Right lung (tissue), 10 donors: ENCODE measurements around the gene AAR2. TPM values are rescaled to one million over a fixed set of nuclear protein-coding genes. Genes with fewer than 3 reads are reported as not detected.

ENCODE experiments used
- DNase-seq, 2 donors: peaks; one replicate each; pipeline ENCODE4 v3.0.0-alpha.2; 2013
- long read RNA-seq, 8 donors: transcript quantifications; one replicate each; lab custom pipeline, GENCODE V29; 2026
- polyA plus RNA-seq, 5 donors: library from polyadenylated mRNA; unstranded; fragments of 120-200 nt; gene quantifications; one replicate each; pipeline versions ENCODE4 v1.2.1 to v1.2.3, GENCODE V29; 2013; ENCODE audit warnings: inconsistent platforms in 1 of 5, low replicate concordance in 1 of 5; ENCODE audit not compliant: insufficient read length in 5 of 5, insufficient read depth in 1 of 5

AAR2 gene, protein sequence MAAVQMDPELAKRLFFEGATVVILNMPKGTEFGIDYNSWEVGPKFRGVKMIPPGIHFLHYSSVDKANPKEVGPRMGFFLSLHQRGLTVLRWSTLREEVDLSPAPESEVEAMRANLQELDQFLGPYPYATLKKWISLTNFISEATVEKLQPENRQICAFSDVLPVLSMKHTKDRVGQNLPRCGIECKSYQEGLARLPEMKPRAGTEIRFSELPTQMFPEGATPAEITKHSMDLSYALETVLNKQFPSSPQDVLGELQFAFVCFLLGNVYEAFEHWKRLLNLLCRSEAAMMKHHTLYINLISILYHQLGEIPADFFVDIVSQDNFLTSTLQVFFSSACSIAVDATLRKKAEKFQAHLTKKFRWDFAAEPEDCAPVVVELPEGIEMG
- polyA plus RNA-seq: 10 to 100 TPM; 31.6 to 40.0 (median 37.5) TPM
- long read RNA-seq, donor 1, transcript AAR2-201 (4 exons, 2,430 nt): major isoform, 19 of 25 reads
- long read RNA-seq, donor 1, partial matches to known transcripts: 6 of 25 reads
- long read RNA-seq, donor 1, other reads (novel, unspliced or antisense): 0 of 25 reads
- long read RNA-seq, donor 2, transcript AAR2-201 (4 exons, 2,430 nt): major isoform, 12 of 18 reads
- long read RNA-seq, donor 2, partial matches to known transcripts: 5 of 18 reads
- long read RNA-seq, donor 2, other reads (novel, unspliced or antisense): 0 of 18 reads
- long read RNA-seq, donor 3, transcript AAR2-201 (4 exons, 2,430 nt): major isoform, 6 of 13 reads
- long read RNA-seq, donor 3, partial matches to known transcripts: 5 of 13 reads
- long read RNA-seq, donor 3, other reads (novel, unspliced or antisense): 0 of 13 reads
- long read RNA-seq, donor 4, transcript AAR2-201 (4 exons, 2,430 nt): major isoform, 5 of 7 reads
- long read RNA-seq, donor 4, partial matches to known transcripts: 0 of 7 reads
- long read RNA-seq, donor 4, other reads (novel, unspliced or antisense): 0 of 7 reads
- long read RNA-seq, donor 5, transcript AAR2-201 (4 exons, 2,430 nt): major isoform, 9 of 24 reads
- long read RNA-seq, donor 5, partial matches to known transcripts: 15 of 24 reads
- long read RNA-seq, donor 5, other reads (novel, unspliced or antisense): 0 of 24 reads
- long read RNA-seq, donor 6, transcript AAR2-201 (4 exons, 2,430 nt): major isoform, 12 of 19 reads
- long read RNA-seq, donor 6, partial matches to known transcripts: 5 of 19 reads
- long read RNA-seq, donor 6, other reads (novel, unspliced or antisense): 0 of 19 reads
- long read RNA-seq, donor 7, transcript AAR2-201 (4 exons, 2,430 nt): major isoform, 16 of 30 reads
- long read RNA-seq, donor 7, partial matches to known transcripts: 11 of 30 reads
- long read RNA-seq, donor 7, other reads (novel, unspliced or antisense): 0 of 30 reads
- long read RNA-seq, donor 8, partial matches to known transcripts: 0 of 1 reads
- long read RNA-seq, donor 8, other reads (novel, unspliced or antisense): 0 of 1 reads

DNA sequence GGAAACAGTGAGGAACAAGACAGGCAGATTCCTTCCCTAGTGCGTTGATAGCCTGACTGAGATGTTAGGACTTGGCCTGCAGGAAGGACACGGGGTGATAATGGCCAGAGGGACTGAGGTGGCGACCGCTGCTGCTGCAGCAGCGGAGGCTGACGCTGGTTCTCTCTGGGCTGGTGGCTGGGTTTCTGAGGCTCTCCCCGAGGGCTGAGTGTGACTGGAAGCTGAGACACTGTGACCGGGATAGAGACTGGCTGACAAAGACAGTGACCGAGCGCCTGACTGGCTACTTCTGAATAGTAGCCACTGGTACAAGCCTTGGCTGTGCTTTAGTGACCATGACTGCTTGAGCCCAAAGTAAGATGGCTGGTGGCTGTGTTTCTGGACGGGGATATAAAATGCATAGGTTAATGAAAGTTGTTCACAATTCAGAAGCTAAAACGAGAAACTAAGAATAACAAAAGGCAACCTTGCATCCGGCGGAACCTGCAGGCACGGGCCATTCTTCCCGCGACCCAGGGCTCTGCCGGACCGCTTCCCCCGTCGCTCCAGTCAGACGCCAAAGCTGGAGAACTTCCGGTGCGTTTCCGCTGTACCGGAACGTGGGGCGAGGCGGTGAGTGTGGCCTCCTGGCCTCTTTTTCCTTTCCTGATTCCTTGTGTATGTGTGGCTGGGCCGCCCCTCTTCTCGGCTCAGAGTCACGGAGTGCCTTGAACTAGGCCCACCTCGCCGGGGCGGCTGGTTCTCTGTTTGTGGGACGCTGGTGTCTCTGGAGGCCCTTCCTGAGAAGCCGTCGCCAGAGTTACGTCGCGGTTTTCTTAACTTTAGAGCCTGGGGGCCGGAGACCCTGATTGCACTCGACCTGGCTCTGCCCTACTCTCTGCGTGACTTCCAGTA, at the start of gene AAR2:
AAR2 (plus strand) TSS at position 587 of the 894 bp plus-strand sequence. CDS start 3,391 bp downstream, outside the sequence.
- peak; percentile 63 to 71 for DNase-seq

GRCh38 chr20:36193977-36194712, 42.1 kb upstream of the AAR2 start:
- no peak for DNase-seq

DNA sequence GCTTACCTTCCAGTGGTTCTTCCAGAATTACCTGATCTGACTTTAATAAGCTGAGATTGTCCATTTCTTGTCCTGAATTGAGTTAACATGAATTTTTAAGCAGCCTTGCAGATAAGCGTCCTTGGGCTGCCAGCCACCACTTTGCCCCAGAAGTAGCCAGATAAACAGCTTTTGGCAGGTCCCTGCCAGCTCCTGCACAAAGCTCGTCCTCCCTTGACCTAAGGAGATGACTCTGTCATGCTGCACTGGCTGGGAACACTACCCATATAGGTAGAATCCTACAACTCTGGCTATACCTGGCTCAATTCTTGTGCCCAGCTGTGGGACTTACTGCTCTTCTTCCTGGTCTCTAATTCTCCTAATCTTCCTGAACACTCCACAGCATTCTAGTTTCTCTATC, 39.6 kb upstream of the AAR2 start:
- no peak for DNase-seq

GRCh38 chr20:36197271-36197670, 39.0 kb upstream of the AAR2 start:
- DNase-seq: no peak

- peak; percentile 47 to 68 for DNase-seq
Measured at GRCh38 chr20:36199345-36200257, 36.7 kb upstream of the AAR2 start.

- DNase-seq: no peak
Measured at GRCh38 chr20:36200451-36200850, 35.8 kb upstream of the AAR2 start.

DNA sequence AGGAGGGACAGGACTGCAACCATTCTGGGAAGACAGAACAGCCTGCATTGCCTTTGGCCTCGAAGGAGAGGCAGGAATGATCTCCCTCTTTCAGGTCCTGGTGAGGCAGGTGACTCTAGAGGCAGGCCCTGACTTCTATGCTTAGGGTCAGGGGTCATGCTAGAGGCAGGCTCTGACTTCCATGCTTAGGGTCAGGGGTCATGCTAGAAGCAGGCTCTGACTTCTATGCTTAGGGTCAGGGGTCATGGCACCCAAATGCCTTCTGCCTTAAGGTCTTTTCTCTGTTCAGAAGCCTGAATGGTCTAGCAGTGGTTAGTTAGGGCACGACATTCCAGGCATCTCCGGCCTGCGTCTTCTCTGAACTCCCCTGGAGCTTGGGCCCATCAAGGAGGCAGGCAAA, 35.1 kb upstream of the AAR2 start:
- DNase-seq: no peak

GRCh38 chr20:36202891-36203338, 33.4 kb upstream of the AAR2 start:
- peak in 1 of 2 donors; percentile 30 for DNase-seq

DNA sequence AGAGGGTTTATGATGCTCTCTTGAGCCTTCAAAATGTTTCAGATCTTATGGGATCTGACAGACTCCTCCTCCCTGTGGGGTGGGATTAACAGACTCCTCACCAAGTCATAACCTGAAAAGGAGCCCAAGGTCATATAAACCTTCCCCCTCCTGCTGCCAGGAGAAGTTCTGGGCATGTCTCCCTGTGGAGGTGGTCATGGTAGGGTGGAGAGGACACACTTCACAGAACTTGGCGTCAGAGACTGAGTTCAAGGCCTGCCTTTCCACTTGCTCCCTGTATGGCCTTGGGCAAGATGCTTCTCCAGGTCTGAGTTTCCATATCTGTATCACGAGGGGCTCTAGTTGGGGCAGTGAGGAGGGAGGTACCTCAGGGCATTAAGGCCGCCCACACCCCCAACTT, 32.4 kb upstream of the AAR2 start:
- DNase-seq: no peak

DNA sequence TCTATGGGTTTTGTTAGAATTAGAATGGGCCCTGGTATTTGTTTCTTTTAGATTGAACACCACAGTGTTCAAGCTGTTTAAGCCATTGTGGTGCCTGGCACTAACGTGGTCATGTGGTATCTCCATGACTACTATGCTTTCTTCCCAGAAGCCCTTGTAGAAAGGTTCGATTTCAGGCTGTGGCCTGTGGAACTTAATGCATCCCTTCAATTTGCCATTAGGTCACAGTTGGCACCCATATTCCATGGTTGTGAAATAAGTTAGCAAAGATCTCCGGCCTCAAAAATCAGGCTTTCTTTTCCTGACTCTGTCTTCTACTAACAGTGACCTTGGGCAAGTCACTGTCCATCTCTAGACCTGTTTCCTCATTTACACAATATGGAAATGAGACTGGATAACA, 31.3 kb upstream of the AAR2 start:
- DNase-seq: no peak

GRCh38 chr20:36206068-36206467, 30.2 kb upstream of the AAR2 start:
- DNase-seq: no peak

- DNase-seq: no peak
Measured at GRCh38 chr20:36206641-36207040, 29.6 kb upstream of the AAR2 start.

DNA sequence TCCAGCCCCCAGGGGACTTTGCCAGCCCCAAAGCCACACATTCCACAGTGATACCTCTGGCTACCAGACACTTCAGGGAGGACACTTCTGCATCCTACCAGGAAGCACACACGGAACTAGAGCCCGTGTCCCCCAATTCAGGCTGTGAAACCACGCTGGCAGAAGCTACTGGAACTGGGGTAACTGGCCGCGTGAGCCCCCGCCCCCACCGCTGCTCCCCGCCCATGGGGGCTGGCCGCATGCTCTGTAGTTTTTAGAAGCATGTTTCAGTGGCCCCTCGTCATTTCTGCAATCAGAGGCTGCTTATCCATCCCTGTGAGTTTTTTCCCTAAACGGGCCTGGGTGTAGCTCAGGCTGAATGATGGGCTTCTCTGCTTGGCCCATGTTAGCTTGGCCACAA, 28.7 kb upstream of the AAR2 start:
- DNase-seq: no peak

DNA sequence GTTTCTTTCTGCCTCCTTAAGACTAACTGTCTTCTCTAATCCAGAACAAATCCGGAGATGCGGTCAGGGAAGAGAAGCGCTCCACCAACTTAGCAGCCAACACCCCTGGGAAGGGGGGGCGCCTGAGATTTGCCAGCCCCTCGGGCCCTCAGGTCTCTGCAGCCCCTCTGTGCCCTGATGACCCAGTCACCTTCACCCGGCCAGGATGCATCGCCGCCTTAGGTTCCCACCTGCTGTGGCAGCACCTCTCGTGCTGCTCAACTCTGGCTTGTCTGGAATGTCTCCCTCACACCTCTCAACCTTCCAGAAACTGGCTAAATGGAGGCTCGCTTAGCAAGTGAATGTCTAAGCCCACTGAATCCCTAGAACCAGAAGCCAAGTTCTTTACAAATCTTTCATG, 28.0 kb upstream of the AAR2 start:
- DNase-seq: no peak

DNA sequence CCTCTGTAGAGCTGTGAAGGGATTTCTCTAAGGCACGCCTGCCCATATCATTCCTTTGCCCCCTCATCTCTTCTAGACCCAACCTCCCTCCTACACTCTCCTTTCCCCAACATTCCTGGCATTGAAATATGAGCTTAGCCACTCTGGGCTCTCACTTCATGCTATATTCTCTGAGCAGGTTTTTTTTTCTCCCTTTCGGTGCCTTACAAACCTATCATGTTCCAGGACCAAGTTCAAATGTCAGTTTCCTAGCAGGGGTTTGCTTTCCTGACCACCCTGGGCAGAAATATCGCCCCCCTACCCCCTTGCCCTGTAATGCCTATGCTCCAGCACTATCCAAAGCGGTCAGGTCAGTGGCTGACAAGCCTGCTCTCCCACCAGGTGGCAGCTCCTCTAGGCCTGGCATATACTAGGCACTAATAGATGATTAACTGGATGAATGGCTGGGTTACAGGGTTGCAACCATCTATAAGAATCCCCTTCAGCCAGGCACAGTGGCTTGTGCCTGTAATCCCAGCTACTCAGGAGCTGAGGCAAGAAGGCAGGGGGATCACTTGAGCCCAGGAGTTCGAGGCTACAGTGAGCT, 25.7 kb upstream of the AAR2 start:
- peak in 1 of 2 donors; percentile 21 for DNase-seq

- no peak for DNase-seq
Measured at GRCh38 chr20:36213362-36213761, 22.9 kb upstream of the AAR2 start.

DNA sequence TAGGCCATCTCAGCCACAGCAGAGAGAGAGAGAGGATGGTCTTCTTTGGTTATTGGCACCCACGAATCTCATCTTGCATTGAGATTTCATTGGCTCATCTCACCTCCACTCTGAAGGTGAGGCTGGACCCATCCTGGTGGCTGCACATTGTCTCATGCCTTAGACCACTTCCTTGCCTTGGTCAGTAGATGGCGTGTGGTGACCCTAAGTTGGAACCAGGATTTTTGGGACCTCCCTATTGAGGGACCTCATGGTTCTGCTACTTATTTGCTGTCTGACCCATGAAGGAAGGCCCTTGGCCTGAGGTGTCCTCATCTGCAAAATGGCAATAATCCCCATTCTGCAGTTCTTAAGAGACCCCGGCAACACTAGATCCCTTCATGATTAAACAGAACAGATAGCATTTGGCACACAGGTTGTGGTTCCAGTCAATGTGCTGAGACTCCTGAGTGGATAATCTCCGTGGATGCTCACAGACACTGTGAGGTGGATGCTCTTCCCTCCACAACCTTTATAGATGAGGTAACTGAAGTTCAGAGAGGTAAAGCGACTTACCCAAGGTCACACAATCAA, 21.5 kb upstream of the AAR2 start:
- no peak for DNase-seq

GRCh38 chr20:36215778-36216177, 20.5 kb upstream of the AAR2 start:
- no peak for DNase-seq
